Prostate gland (tissue), 1 donor: Measurements from ENCODE around the gene MCHR1.

Experiments
- POLR2A ChIP-seq: fragments of 450-650 bp; IDR thresholded peaks from one replicate; pipeline ENCODE4 v1.6.1; 2016; ENCODE audit warnings: antibody characterized with exemption, mild to moderate bottlenecking
- POLR2AphosphoS5 ChIP-seq: sonication (generic); formaldehyde crosslinking; IDR thresholded peaks from one replicate; pipeline ENCODE4 v1.6.1; 2017; ENCODE audit warnings: antibody characterized with exemption

GRCh38 chr22:40648386-40648785 is 30.9 kb upstream of the MCHR1 start:
- TF ChIP-seq POLR2AphosphoS5 (no peak), POLR2A (no peak)
